ENCODE measurements around the gene MXD3.
A peak's percentile ranks its signal among the peaks of the same experiment; 100 is the strongest.
"Not testable (repeated sequence)": the region's sequence is repeated elsewhere in the genome, so short reads cannot be mapped to it uniquely, and the experiment has no call there.

The MXD3 gene, protein sequence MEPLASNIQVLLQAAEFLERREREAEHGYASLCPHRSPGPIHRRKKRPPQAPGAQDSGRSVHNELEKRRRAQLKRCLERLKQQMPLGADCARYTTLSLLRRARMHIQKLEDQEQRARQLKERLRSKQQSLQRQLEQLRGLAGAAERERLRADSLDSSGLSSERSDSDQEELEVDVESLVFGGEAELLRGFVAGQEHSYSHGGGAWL

DNA sequence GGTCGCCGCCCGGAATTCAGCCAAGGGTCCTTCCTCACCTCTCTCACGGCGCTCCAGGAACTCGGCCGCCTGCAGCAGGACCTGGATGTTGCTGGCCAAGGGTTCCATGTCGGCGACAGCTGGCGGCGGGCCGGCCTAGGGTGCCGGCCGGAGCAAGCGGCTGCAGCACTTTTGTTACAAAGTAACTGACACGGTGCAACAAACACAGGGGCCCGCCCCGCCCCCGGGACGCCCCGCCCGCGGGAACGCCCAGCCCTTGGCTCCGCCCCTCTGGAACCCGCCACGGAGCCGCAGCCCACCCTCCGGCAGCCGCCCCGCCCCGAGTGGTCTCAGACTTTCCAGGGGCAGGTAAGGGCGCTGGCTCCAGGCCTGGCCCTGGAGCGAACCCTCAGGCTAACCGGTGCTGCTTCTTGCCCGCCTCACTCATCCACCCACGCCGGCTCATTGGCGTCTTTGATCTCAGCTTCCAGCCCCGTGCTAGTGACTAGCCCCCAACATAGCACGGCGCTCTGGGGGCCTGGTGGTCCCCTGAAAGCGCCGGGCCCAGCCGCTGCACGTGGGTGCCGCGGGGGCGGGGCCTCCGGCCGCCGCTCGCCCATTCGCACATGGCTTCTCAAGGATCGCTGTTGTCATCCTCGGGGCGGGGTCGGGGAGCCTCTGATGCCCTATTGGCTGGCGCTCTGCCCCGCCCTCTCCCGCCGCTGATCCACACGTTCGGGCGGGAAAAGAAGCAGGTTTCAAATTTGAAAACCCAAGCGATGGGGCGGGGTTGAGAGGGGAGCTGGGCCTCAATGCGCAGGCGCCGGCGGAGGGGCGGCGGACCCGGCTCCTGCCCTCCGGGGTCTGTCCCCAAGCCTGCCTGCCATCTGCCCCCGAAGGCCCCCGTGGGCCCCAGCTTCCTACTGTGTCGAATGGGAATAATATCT is at the start of gene MXD3:
MXD3 (minus strand) TSS at position 176 of the 926 bp plus-strand sequence; CDS start at position 108, 68 bp downstream.
- DNase-seq (ENCODE audit: low read depth in 1 of 2, low spot score in 1 of 2) = peak; percentile 96 to 98
- TF ChIP-seq JUND (IDR thresholded peaks at IDR 0.05; ENCODE audit: low read depth) = no peak
- in situ Hi-C loops (cut with HindIII; ENCODE audit: low pct_unique_long_range_greater_than_20kb, low sequenced_read_pairs) = no loop called here

DNA sequence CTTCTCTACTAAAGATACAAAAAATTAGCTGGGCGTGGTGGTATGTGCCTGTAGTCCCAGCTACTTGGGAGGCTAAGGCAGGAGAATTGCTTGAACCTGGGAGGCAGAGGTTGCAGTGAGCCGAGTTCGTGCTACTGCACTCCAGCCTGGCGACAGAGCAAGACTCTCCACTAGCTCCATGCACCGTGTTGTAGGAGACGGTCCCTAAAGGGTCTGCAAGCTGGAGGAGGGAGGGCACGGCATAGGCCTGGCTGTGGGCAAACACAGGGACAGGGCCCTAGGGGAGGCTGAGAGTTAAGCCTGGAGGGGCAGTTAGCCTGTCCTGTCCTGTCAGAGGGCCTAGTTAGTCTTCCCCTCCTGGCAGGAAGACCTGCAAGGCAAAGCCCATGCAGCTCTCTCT is 49.0 kb upstream of the MXD3 start:
- DNase-seq (ENCODE audit: low read depth in 1 of 2, low spot score in 1 of 2); in situ Hi-C loops (cut with HindIII; ENCODE audit: low pct_unique_long_range_greater_than_20kb, low sequenced_read_pairs): not testable (repeated sequence)

DNA sequence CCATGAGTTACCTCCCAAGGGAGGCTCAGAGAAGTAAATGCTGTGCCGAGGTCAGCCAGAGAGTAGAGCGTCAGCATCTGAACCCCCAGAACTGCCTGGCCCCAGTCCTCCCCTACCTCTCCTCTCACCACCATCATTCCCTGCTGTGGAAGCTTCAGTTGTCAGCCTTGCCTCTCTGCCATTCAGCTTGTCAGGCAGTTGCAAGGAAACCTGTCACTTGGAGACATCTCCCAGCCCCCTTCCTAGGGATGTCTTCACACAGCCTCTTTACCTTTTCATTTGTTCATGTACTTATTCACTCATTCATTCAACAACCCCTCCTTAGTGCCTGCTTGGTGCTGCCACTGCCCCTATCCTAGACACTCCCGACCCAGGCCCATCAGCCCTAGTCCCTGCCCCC is 48.2 kb upstream of the MXD3 start:
- in situ Hi-C loops (cut with HindIII; ENCODE audit: low pct_unique_long_range_greater_than_20kb, low sequenced_read_pairs) = no loop called here
- TF ChIP-seq JUND (IDR thresholded peaks at IDR 0.05; ENCODE audit: low read depth) = no peak
- no peak for DNase-seq (ENCODE audit: low read depth in 1 of 2, low spot score in 1 of 2)

DNA sequence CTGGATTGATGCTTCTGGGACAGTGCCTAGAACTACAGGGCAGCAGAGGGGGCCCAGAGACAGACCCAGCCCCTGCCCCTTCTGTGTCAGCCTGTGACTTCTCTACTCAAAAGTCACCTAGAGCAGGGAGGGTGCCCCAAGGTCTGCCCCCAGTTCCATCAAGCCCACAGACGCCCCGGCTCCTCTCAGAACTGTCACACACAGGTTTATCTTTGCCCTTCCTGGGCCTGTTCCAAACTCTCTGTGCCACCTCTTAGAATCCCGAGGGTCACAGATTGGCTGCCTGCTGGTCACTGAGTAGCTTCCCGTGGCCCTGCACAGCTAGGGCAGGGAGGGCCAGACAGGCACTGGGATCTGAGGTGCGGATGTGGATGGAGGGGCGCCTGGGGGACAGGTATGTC is 47.8 kb upstream of the MXD3 start:
- in situ Hi-C loops (cut with HindIII; ENCODE audit: low pct_unique_long_range_greater_than_20kb, low sequenced_read_pairs) = no loop called here
- DNase-seq (ENCODE audit: low read depth in 1 of 2, low spot score in 1 of 2) = no peak
- TF ChIP-seq JUND (IDR thresholded peaks at IDR 0.05; ENCODE audit: low read depth) = no peak

DNA sequence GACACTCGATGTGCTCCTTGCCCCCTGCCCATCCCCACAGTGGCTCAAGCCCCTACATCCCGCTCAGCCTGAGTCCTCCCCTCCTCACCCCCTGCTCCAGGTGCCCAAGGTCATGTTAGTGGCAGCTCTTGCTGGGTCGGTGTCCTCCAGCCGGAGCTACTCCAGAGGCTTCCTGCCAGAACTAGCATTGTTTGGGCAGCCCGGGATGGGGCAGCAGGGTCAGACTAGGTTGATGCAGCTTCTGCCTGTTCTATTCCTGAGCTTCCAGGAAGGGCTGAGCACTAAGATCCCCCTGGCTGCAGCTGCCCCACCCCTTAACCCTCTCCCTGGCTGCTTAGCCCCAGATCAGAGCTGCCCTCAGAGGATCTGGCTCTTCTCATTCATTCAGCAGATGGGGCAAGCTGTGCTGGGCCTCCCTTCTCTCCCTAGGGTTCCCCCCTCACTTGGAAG is 46.7 kb upstream of the MXD3 start:
- no peak for DNase-seq (ENCODE audit: low read depth in 1 of 2, low spot score in 1 of 2)
- TF ChIP-seq JUND (IDR thresholded peaks at IDR 0.05; ENCODE audit: low read depth) = no peak
- in situ Hi-C loops (cut with HindIII; ENCODE audit: low pct_unique_long_range_greater_than_20kb, low sequenced_read_pairs) = no loop called here

DNA sequence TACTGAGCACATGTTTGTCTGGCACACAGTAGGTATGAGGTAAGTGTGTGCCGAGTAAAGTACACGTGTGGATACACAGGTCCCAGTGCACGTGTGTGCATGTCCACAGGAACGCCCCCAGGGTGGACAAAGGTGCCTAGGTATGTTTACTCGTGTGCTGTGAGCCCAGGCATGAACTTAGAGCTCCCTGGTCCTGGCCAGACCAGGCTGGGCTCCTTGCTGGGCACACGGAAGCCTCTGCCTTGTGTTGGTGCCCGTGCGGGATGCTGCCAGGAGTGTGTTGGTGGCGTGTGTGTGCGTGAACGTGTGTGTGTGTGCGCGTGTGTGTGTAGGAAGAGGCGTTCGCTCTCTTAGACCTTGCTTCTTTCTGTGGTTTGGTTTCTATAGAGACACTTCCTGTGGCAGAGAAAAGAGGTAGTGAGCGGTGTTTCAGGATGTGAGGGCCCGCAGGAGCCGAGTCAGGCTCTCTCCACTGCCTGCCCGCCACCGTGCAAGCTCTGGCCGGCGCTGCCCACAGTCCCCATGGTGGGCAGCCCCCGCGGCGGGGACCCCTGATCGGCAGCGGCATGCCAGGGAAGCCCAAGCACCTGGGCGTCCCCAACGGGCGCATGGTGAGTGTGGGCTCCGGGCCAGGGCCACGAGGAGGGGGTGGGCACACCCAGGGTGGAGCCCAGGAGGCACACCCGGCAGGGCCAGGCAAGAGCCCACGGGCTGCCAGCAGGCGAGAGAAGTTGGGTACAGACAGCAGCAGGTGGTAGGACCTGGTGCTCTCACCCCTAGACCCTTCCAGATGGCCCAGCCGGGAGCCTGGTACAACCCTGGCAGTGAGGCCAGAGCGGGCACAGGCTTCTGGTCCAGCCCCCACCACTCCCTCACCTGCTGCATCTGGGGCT is 46.0 kb upstream of the MXD3 start, which contains the start of gene RGS14:
RGS14 (plus strand) TSS at position 466 of the 893 bp plus-strand sequence; CDS start at position 567, 101 bp downstream.
- no peak for TF ChIP-seq JUND (IDR thresholded peaks at IDR 0.05; ENCODE audit: low read depth)
- DNase-seq (ENCODE audit: low read depth in 1 of 2, low spot score in 1 of 2) = no peak
- in situ Hi-C loops (cut with HindIII; ENCODE audit: low pct_unique_long_range_greater_than_20kb, low sequenced_read_pairs) = no loop called here

DNA sequence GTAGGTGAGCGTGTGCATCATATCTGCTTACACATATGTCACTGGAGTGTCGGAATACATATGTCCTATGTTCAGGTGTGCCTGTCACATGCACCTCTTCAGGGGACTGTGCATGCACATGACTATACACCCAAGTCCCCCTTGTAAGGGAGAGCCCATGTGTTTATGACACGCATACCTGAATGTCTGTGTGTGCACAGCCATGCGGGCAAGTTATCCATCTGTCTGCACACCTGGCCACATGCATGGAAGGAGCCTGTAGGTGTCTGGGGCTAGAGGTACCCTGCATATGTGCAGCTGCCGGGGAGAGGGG is 45.4 kb upstream of the MXD3 start:
- TF ChIP-seq JUND (IDR thresholded peaks at IDR 0.05; ENCODE audit: low read depth) = no peak
- in situ Hi-C loops (cut with HindIII; ENCODE audit: low pct_unique_long_range_greater_than_20kb, low sequenced_read_pairs) = no loop called here
- DNase-seq (ENCODE audit: low read depth in 1 of 2, low spot score in 1 of 2) = no peak

DNA sequence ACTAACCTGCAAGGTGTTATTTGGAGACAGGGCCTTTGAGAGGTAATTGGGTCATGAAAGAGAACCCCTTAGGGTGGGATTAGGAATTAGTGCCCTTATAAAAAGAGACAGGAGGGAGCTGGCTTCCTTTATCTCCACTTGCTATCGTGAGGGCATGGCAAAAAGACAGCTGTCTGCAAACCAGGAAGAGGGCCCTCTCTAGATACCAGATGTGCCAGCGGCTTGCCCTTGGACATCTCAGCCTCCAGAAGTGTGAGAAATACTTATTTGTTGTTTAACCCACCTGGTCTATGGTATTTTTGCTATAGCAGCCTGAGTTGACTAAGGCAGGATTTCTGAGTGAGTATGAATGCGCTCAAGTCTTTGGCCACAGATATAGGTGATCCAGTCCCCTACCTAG is 45.0 kb upstream of the MXD3 start:
- TF ChIP-seq JUND (IDR thresholded peaks at IDR 0.05; ENCODE audit: low read depth) = no peak
- in situ Hi-C loops (cut with HindIII; ENCODE audit: low pct_unique_long_range_greater_than_20kb, low sequenced_read_pairs) = no loop called here
- no peak for DNase-seq (ENCODE audit: low read depth in 1 of 2, low spot score in 1 of 2)

DNA sequence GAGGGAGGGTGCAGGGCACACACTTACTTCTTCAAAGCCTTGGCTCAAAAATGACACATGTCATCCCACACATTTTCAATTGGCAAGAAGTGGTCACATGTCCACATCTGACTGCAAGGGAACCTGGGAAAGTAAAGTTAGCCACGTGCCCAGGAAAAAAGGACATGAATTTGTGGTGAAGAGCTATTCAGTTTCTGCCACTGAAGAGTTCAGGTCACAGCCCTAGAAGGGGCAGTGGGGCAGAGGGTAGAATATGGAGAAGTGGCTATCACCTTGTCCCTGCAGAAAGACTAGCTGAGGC is 44.1 kb upstream of the MXD3 start:
- DNase-seq (ENCODE audit: low read depth in 1 of 2, low spot score in 1 of 2) = no peak
- TF ChIP-seq JUND (IDR thresholded peaks at IDR 0.05; ENCODE audit: low read depth) = no peak
- in situ Hi-C loops (cut with HindIII; ENCODE audit: low pct_unique_long_range_greater_than_20kb, low sequenced_read_pairs) = no loop called here

DNA sequence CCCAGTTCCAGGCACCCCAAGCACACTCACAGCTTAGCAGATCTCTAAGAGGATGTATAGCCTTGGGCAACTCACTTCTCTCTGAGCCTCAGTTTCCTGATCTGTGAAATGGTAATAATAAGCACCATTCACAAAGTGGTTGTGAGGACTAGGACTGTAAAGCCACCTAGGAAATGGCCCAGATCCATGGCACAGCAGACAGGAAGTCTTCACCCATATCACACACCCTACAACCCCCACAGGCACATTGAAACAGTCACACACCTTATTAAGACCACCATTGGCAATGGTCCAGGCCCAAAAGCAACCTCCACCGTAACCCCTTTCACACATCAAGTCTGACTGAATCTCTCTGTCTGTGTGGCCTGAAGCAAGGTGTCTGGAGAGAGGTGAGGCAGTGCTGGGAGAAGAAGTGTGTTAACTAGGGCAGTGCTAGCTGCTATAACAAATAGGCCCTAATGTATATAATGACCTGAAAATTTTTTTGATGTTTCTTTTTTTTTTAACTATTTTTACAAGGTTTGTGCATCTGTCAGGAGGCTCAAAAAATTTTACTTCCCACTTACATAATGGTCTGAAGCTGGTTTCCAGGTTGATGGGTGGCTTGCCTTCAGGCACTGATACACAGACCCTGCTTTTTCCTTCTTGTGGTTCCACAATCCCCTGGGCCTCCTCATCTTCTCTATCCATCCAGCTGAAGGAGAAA is 43.6 kb upstream of the MXD3 start:
- TF ChIP-seq JUND (IDR thresholded peaks at IDR 0.05; ENCODE audit: low read depth) = no peak
- in situ Hi-C loops (cut with HindIII; ENCODE audit: low pct_unique_long_range_greater_than_20kb, low sequenced_read_pairs) = no loop called here

DNA sequence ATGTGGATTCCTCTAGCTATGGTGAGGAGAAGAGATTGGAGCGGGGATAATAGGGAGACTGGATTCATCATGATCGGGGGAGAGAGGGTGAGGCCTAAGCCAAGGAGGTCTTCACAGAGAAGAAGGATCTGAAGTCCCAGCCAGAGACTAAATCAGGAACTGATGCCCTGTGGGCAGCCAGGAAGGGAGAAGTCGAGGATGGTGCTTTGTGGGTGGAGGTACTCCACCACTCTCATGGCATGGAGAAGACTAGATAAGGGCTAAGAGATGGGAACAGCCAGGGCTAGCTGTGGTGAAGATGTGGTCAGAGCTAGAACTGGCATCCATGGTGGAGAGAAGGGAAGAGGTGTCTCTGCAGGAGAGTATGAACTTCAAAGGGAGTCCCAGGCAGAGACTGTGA is 43.0 kb upstream of the MXD3 start:
- TF ChIP-seq JUND (IDR thresholded peaks at IDR 0.05; ENCODE audit: low read depth) = no peak
- DNase-seq (ENCODE audit: low read depth in 1 of 2, low spot score in 1 of 2) = no peak
- in situ Hi-C loops (cut with HindIII; ENCODE audit: low pct_unique_long_range_greater_than_20kb, low sequenced_read_pairs) = no loop called here

More for the DNA sequence above, 43.6 kb upstream of the MXD3 start:
- DNase-seq (ENCODE audit: low read depth in 1 of 2, low spot score in 1 of 2) = no peak

DNA sequence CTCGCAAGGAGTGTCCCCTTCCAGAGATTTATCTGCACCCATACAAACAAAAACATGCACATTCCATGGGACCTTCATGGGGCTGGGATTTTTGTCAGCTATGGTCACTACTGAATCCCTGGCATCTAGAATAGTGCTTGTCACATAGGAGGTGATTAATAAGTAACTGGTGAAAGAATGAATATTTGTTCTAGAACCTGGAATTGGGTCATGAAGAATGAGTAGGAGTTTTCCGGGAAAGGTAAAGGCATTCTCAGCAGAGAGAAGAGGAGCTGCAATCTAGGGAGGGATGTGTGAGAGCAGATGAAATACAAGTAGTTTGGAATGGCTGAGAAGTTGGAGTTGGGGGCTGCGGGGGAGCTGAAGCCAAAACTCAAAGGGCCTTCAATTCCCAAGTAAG is 42.6 kb upstream of the MXD3 start:
- in situ Hi-C loops (cut with HindIII; ENCODE audit: low pct_unique_long_range_greater_than_20kb, low sequenced_read_pairs) = no loop called here
- DNase-seq (ENCODE audit: low read depth in 1 of 2, low spot score in 1 of 2) = no peak
- no peak for TF ChIP-seq JUND (IDR thresholded peaks at IDR 0.05; ENCODE audit: low read depth)
